ENCODE measurements around the gene CIC.

DNA sequence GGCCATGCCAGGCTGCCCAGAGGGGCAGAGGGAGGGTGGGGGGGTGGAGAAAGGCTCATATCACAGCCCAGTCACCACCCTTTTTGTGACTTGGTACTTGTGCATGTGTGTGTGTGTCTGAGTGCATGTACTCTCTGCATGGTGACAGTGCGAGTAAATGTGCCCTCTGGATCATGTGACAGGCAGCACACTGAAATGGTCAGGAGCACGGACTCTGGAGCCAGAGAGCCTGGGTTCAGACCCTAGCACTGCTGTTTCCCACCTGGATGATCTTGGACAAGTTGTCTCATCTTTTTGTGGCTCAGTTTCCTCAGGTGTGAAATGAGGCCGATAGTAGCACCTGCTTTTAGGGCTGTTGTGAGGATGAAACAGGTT lies 2.0 kb downstream of the CIC start:
- TF ChIP-seq CTCF (IDR thresholded peaks at IDR 0.05; ENCODE audit: insufficient read depth, low read length, poor library complexity, severe bottlenecking): no peak
- TF ChIP-seq EZH2phosphoT487 (conservative IDR thresholded peaks at IDR 0.05; ENCODE audit: low read length): no peak
